ENCODE data around the gene ZNF777. TPM values are rescaled to one million over a fixed set of nuclear protein-coding genes. Genes with fewer than 3 reads are reported as not detected.
A peak's percentile ranks its signal among the peaks of the same experiment; 100 is the strongest.

ZNF777 gene
- total RNA-seq, 1 donor, result 6.0 TPM

GRCh38 chr7:149427893-149428292 is 33.0 kb downstream of the ZNF777 start:
- no peak for DNase-seq (ENCODE audit: low read depth)
- no peak overlapping the region for H3K4me3 ChIP-seq (ENCODE audit: low read depth, low read length)
- no peak for TF ChIP-seq CTCF (IDR thresholded peaks at IDR 0.05; ENCODE audit: insufficient read depth, low read depth, low read length)

- no peak for TF ChIP-seq CTCF (IDR thresholded peaks at IDR 0.05; ENCODE audit: insufficient read depth, low read depth, low read length)
- H3K4me3 ChIP-seq (ENCODE audit: low read depth, low read length), result no peak overlapping the region
- no peak for DNase-seq (ENCODE audit: low read depth)
These were observed 33.7 kb downstream of the ZNF777 start for GRCh38 chr7:149427096-149427680.

GRCh38 chr7:149423449-149424110 is 37.3 kb downstream of the ZNF777 start:
- TF ChIP-seq CTCF (IDR thresholded peaks at IDR 0.05; ENCODE audit: insufficient read depth, low read depth, low read length), result no peak
- DNase-seq (ENCODE audit: low read depth), result no peak
- no peak overlapping the region for H3K4me3 ChIP-seq (ENCODE audit: low read depth, low read length)

- H3K4me3 ChIP-seq (ENCODE audit: low read depth, low read length), result peak overlapping the region; percentile 39
- DNase-seq (ENCODE audit: low read depth), result no peak
- no peak for TF ChIP-seq CTCF (IDR thresholded peaks at IDR 0.05; ENCODE audit: insufficient read depth, low read depth, low read length)
These were observed 38.0 kb downstream of the ZNF777 start for GRCh38 chr7:149422914-149423301.

GRCh38 chr7:149422162-149422913 is 38.5 kb downstream of the ZNF777 start:
- DNase-seq (ENCODE audit: low read depth), result peak; percentile 61
- TF ChIP-seq CTCF (IDR thresholded peaks at IDR 0.05; ENCODE audit: insufficient read depth, low read depth, low read length), result peak; percentile 52
- peak overlapping the region; percentile 49 for H3K4me3 ChIP-seq (ENCODE audit: low read depth, low read length)

GRCh38 chr7:149420006-149420405 is 40.9 kb downstream of the ZNF777 start:
- no peak for TF ChIP-seq CTCF (IDR thresholded peaks at IDR 0.05; ENCODE audit: insufficient read depth, low read depth, low read length)
- no peak overlapping the region for H3K4me3 ChIP-seq (ENCODE audit: low read depth, low read length)
- no peak for DNase-seq (ENCODE audit: low read depth)
